Measurements from ENCODE around the gene FMN1. TPM values are rescaled to one million over a fixed set of nuclear protein-coding genes. Genes with fewer than 3 reads are reported as not detected.

The FMN1 gene
- total and polyA plus RNA-seq, 2 of the 13 experiments (the other 11 are each of a cell fraction or from before 2014, with no cell fraction given) = 0.20 to 0.60 TPM

- no TSS peak for BruUV-seq (replicated peaks)
- no peak overlapping the region for H3K4me3 ChIP-seq (replicated peaks in 1 of 3; ENCODE audit: insufficient read depth in 1 of 3, low read depth in 2 of 3, low read length in 3 of 3)
- intact Hi-C loops (cut with micrococcal nuclease; ENCODE audit: unreplicated experiment) (loop anchor here (5.0 to 10.0 kb wide), 2 partner anchors 612 to 1635 kb away; no protein-coding TSS in a partner anchor), in situ Hi-C loops (cut with HindIII; ENCODE audit: extremely low pct_ligation_motif_present, low pct_unique_long_range_greater_than_20kb) (no loop called here)
- ATAC-seq (no peak), DNase-seq (ENCODE audit: low spot score) (no peak), FAIRE-seq (no peak)
- WGBS (ENCODE audit: low lambda C conversion rate) = 5% methylated on average over 5 of the region's 5 CpGs
- H4K20me1 ChIP-seq (ENCODE audit: insufficient read depth, low read length) = no peaks in the 10 kb centered on the region
- TF ChIP-seq ZNF747 (CRISPR knock-in tag; IDR thresholded peaks at IDR 0.05; ENCODE audit: borderline replicate concordance) (no peak), NR2F6 (IDR thresholded peaks at IDR 0.05) (no peak), NR2F6 (CRISPR knock-in tag; IDR thresholded peaks at IDR 0.05) (no peak), HOXD1 (CRISPR knock-in tag; IDR thresholded peaks at IDR 0.05) (no peak)
- TF ChIP-seq, protein P1, sequence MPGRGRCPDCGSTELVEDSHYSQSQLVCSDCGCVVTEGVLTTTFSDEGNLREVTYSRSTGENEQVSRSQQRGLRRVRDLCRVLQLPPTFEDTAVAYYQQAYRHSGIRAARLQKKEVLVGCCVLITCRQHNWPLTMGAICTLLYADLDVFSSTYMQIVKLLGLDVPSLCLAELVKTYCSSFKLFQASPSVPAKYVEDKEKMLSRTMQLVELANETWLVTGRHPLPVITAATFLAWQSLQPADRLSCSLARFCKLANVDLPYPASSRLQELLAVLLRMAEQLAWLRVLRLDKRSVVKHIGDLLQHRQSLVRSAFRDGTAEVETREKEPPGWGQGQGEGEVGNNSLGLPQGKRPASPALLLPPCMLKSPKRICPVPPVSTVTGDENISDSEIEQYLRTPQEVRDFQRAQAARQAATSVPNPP (CRISPR knock-in tag; IDR thresholded peaks at IDR 0.05) = no peak
- H3K9ac ChIP-seq (ENCODE audit: insufficient read depth, low read depth, low read length) = no peak overlapping the region
- ChIA-PET CTCF (ENCODE audit: low intra/inter-chr PET ratio, low total read pairs) (no interaction called here), POLR2A (no interaction called here)
- no peak overlapping the region for H2AFZ ChIP-seq (ENCODE audit: low read length)
- H3K4me2 ChIP-seq (ENCODE audit: low read depth, low read length) = no peak overlapping the region
- H3K4me1 ChIP-seq (ENCODE audit: insufficient read depth, low read length) = no peaks in the 10 kb centered on the region
- H3K27ac ChIP-seq (ENCODE audit: extremely low read length, insufficient read depth, low read length) = no peak overlapping the region
- no peaks in the 10 kb centered on the region; a peak in 2 of 5 replicates for H3K27me3 ChIP-seq (ENCODE audit: control insufficient read depth in 1 of 2, insufficient read depth in 2 of 2, low read length in 2 of 2)
- no peaks in the 10 kb centered on the region for H3K79me2 ChIP-seq (ENCODE audit: insufficient read depth, low read length)
- no peaks in the 10 kb centered on the region for H3K9me3 ChIP-seq (ENCODE audit: low read length)
- H3K36me3 ChIP-seq (replicated peaks in 1 of 2; ENCODE audit: control insufficient read depth in 1 of 2, insufficient read depth in 2 of 2, low read length in 2 of 2) = no peaks in the 10 kb centered on the region
Observed at GRCh38 chr15:33089878-33090757, 104.4 kb downstream of the FMN1 start.

GRCh38 chr15:33089165-33089877, 105.2 kb downstream of the FMN1 start:
- POLR2A ChIA-PET = no interaction called here
- Histone ChIP-seq H2AFZ (ENCODE audit: low read length) (no peak overlapping the region), H3K36me3 (replicated peaks in 1 of 2; ENCODE audit: control insufficient read depth in 1 of 2, insufficient read depth in 2 of 2, low read length in 2 of 2) (no peaks in the 10 kb centered on the region), H3K79me2 (ENCODE audit: insufficient read depth, low read length) (no peaks in the 10 kb centered on the region), H3K27me3 (ENCODE audit: control insufficient read depth in 1 of 2, insufficient read depth in 2 of 2, low read length in 2 of 2) (no peaks in the 10 kb centered on the region; a peak in 2 of 5 replicates), H3K9me3 (ENCODE audit: low read length) (no peaks in the 10 kb centered on the region), H3K9ac (ENCODE audit: insufficient read depth, low read depth, low read length) (no peak overlapping the region), H4K20me1 (ENCODE audit: insufficient read depth, low read length) (no peaks in the 10 kb centered on the region), H3K27ac (ENCODE audit: extremely low read length, insufficient read depth, low read length) (no peak overlapping the region), H3K4me3 (replicated peaks in 1 of 3; ENCODE audit: insufficient read depth in 1 of 3, low read depth in 2 of 3, low read length in 3 of 3) (no peak overlapping the region), H3K4me1 (ENCODE audit: insufficient read depth, low read length) (no peaks in the 10 kb centered on the region), H3K4me2 (ENCODE audit: low read depth, low read length) (no peak overlapping the region)
- 25% methylated on average over 7 of the region's 7 CpGs for WGBS (ENCODE audit: low lambda C conversion rate)
- DNase-seq (ENCODE audit: low spot score) = no peak
- ATAC-seq = no peak
- intact Hi-C loops (cut with micrococcal nuclease; ENCODE audit: unreplicated experiment) (loop anchor here (5.0 kb wide), 1 partner anchor 613 kb away; no protein-coding TSS in a partner anchor), in situ Hi-C loops (cut with HindIII; ENCODE audit: extremely low pct_ligation_motif_present, low pct_unique_long_range_greater_than_20kb) (no loop called here)
- FAIRE-seq = no peak
- CTCF ChIA-PET (ENCODE audit: low intra/inter-chr PET ratio, low total read pairs) = no interaction called here
- no TSS peak for BruUV-seq (replicated peaks)
- TF ChIP-seq, protein P2, sequence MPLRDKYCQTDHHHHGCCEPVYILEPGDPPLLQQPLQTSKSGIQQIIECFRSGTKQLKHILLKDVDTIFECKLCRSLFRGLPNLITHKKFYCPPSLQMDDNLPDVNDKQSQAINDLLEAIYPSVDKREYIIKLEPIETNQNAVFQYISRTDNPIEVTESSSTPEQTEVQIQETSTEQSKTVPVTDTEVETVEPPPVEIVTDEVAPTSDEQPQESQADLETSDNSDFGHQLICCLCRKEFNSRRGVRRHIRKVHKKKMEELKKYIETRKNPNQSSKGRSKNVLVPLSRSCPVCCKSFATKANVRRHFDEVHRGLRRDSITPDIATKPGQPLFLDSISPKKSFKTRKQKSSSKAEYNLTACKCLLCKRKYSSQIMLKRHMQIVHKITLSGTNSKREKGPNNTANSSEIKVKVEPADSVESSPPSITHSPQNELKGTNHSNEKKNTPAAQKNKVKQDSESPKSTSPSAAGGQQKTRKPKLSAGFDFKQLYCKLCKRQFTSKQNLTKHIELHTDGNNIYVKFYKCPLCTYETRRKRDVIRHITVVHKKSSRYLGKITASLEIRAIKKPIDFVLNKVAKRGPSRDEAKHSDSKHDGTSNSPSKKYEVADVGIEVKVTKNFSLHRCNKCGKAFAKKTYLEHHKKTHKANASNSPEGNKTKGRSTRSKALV (CRISPR knock-in tag; IDR thresholded peaks at IDR 0.05) = no peak
- TF ChIP-seq JARID2 (CRISPR knock-in tag; IDR thresholded peaks at IDR 0.05; ENCODE audit: insufficient replicate concordance) = no peak
- TF ChIP-seq ARID4A (CRISPR knock-in tag; IDR thresholded peaks at IDR 0.05; ENCODE audit: borderline replicate concordance) = no peak
- no peak for TF ChIP-seq ZNF354B (CRISPR knock-in tag; IDR thresholded peaks at IDR 0.05)

Measured in HepG2 (cell line).